HCT116 (cell line): ENCODE measurements around the gene EIPR1. TPM values are rescaled to one million over a fixed set of nuclear protein-coding genes. Genes with fewer than 3 reads are reported as not detected.

ENCODE experiments used
- ATAC-seq: fragments of 200-7000 bp; cut with Tn5 transposase; 2 replicates; pipeline ENCODE4 v1.9.1; 2020; ENCODE audit warnings: mild to moderate bottlenecking, moderate library complexity
- BruUV-seq: library from RNA; stranded (reverse); fragments of 400-500 nt; replicated peaks from 2 replicates; lab custom pipeline; 2021; lab: Mats Ljungman, UMichigan
- CTCF ChIA-PET: fragments of 300-600 bp; sonication (Branson Sonifier 250); formaldehyde crosslinking; loops from one replicate; lab custom pipeline; 2021; ENCODE audit warnings: antibody characterized with exemption; lab: Charles Lee
- POLR2A ChIA-PET: fragments of 300-600, 350-600 bp; sonication (Branson Sonifier 250); formaldehyde crosslinking; loops from one replicate; lab custom pipeline; 2021; ENCODE audit warnings: antibody characterized with exemption; lab: Charles Lee
- RAD21 ChIA-PET, 2 experiments: fragments of 300-600 bp; sonication (Branson Sonifier 250); formaldehyde crosslinking; loops; one replicate each; lab custom pipeline; 2023; ENCODE audit warnings: low total read pairs in 2 of 2; ENCODE audit not compliant: uncharacterized antibody in 2 of 2, unreplicated experiment in 2 of 2, low non-redundant PET in 1 of 2; lab: Charles Lee
- DNase-seq: peaks from one replicate; pipeline ENCODE4 v3.0.0-alpha.2; 2010; ENCODE audit warnings: low read depth, low spot score
- H2AFZ ChIP-seq: fragments of 200-600 bp; shearing (Covaris generic), sonication (generic); 2 replicates; pipeline ENCODE4 v1.6.1; 2017; ENCODE audit warnings: low read depth, mixed run types, mixed read lengths, antibody characterized with exemption, low read length; ENCODE audit not compliant: poor library complexity, severe bottlenecking
- H3K27ac ChIP-seq: 2 replicates; pipeline ENCODE4 v1.5.1; 2012; ENCODE audit warnings: low read depth, low read length
- H3K27me3 ChIP-seq: fragments of 200-600 bp; sonication (generic); 2 replicates; pipeline ENCODE4 v1.6.1; 2016; ENCODE audit warnings: mixed run types, low read length, mixed read lengths; ENCODE audit not compliant: insufficient read depth
- H3K36me3 ChIP-seq, 2 experiments: fragments of 200-500 bp in 1 of 2; fragments of 200-600 bp in 1 of 2; sonication (Bioruptor generic) in 1 of 2; sonication (generic) in 1 of 2; 2 replicates each; pipeline versions ENCODE4 v1.5.1 to v1.6.1; 2014 to 2016; ENCODE audit warnings: low read length in 2 of 2, inconsistent platforms in 1 of 2, mixed read lengths in 1 of 2, mixed run types in 1 of 2; ENCODE audit not compliant: insufficient read depth in 2 of 2, control insufficient read depth in 1 of 2
- H3K4me1 ChIP-seq, 2 experiments: fragments of 200-600 bp in 1 of 2; sonication (generic) in 1 of 2; 2 replicates each; pipeline versions ENCODE4 v1.5.1 to v1.6.1; 2012 to 2017; ENCODE audit warnings: low read length in 2 of 2, inconsistent platforms in 1 of 2, mild to moderate bottlenecking in 1 of 2, mixed read lengths in 1 of 2, mixed run types in 1 of 2, moderate library complexity in 1 of 2; ENCODE audit not compliant: insufficient read depth in 2 of 2, control insufficient read depth in 1 of 2
- H3K4me2 ChIP-seq: fragments of 200-600 bp; sonication (generic); 2 replicates; pipeline ENCODE4 v1.6.1; 2017; ENCODE audit warnings: mixed run types, low read length, mixed read lengths
- H3K4me3 ChIP-seq, 2 experiments: fragments of 200-600 bp in 1 of 2; sonication (generic) in 1 of 2; replicated peaks in 1 of 2; 2 replicates each; pipeline ENCODE4 v1.5.1; 2011 to 2016; ENCODE audit warnings: low read length in 2 of 2, control low read depth in 1 of 2, low read depth in 1 of 2, mild to moderate bottlenecking in 1 of 2, mixed read lengths in 1 of 2, mixed run types in 1 of 2
- H3K79me2 ChIP-seq: fragments of 200-600 bp; sonication (generic); 2 replicates; pipeline ENCODE4 v1.6.1; 2017; ENCODE audit warnings: mild to moderate bottlenecking, mixed run types, low read length, moderate library complexity, mixed read lengths; ENCODE audit not compliant: insufficient read depth
- H3K9ac ChIP-seq: fragments of 200-600 bp; sonication (generic); 2 replicates; pipeline ENCODE4 v1.6.1; 2016; ENCODE audit warnings: low read length, mixed read lengths
- H3K9me2 ChIP-seq: fragments of 200-600 bp; sonication (generic), shearing (Covaris generic); 2 replicates; pipeline ENCODE4 v1.6.1; 2017; ENCODE audit warnings: mixed run types, mild to moderate bottlenecking, moderate library complexity; ENCODE audit not compliant: insufficient read depth
- H3K9me3 ChIP-seq, 2 experiments: fragments of 200-500 bp in 1 of 2; fragments of 200-600 bp in 1 of 2; sonication (Bioruptor generic) in 1 of 2; sonication (generic) in 1 of 2; 2 replicates each; pipeline ENCODE4 v1.6.1; 2014 to 2017; ENCODE audit warnings: low read length in 2 of 2, mixed read lengths in 2 of 2, inconsistent platforms in 1 of 2, low read depth in 1 of 2, mild to moderate bottlenecking in 1 of 2, mixed run types in 1 of 2, moderate library complexity in 1 of 2; ENCODE audit not compliant: control insufficient read depth in 1 of 2, insufficient read depth in 1 of 2
- H4K20me1 ChIP-seq: fragments of 200-600 bp; sonication (generic), shearing (Covaris generic); 2 replicates; pipeline ENCODE4 v1.6.1; 2017; ENCODE audit warnings: mixed run types, mild to moderate bottlenecking, moderate library complexity; ENCODE audit not compliant: insufficient read depth
- CBX3 ChIP-seq: IDR thresholded peaks from 2 replicates; pipeline ENCODE4 v1.6.1; 2012; ENCODE audit warnings: low read depth
- CEBPB ChIP-seq: IDR thresholded peaks from 2 replicates; pipeline ENCODE4 v1.6.1; 2012; ENCODE audit warnings: low read depth
- EGR1 ChIP-seq: IDR thresholded peaks from 2 replicates; pipeline ENCODE4 v1.6.1; 2012; ENCODE audit warnings: low read depth
- ELF1 ChIP-seq: IDR thresholded peaks from 2 replicates; pipeline ENCODE4 v1.6.1; 2012; ENCODE audit warnings: low read depth, borderline replicate concordance
- EZH2 ChIP-seq: fragments of 200-600 bp; sonication (generic); IDR thresholded peaks from 2 replicates; pipeline ENCODE4 v1.6.1; 2017; ENCODE audit warnings: antibody characterized with exemption, mixed run types
- EZH2phosphoT487 ChIP-seq: fragments of 200-600 bp; IDR thresholded peaks from 2 replicates; pipeline ENCODE4 v1.6.1; 2018; ENCODE audit warnings: antibody characterized with exemption, borderline replicate concordance
- FOSL1 ChIP-seq: IDR thresholded peaks from 2 replicates; pipeline ENCODE4 v1.6.1; 2012; ENCODE audit warnings: low read depth
- JUND ChIP-seq: IDR thresholded peaks from 2 replicates; pipeline ENCODE4 v1.6.1; 2012
- POLR2A ChIP-seq: IDR thresholded peaks from 2 replicates; pipeline ENCODE4 v1.7.0; 2011; ENCODE audit warnings: borderline replicate concordance; ENCODE audit not compliant: insufficient read depth, insufficient read length; ENCODE audit errors: extremely low read depth
- POLR2AphosphoS5 ChIP-seq: IDR thresholded peaks from 2 replicates; pipeline ENCODE4 v1.6.1; 2011; ENCODE audit warnings: mild to moderate bottlenecking, low read depth, low read length, moderate library complexity
- RAD21 ChIP-seq: IDR thresholded peaks from 2 replicates; pipeline ENCODE4 v1.6.1; 2012; ENCODE audit warnings: low read depth, mild to moderate bottlenecking
- SIN3A ChIP-seq: IDR thresholded peaks from 2 replicates; pipeline ENCODE4 v1.6.1; 2012; ENCODE audit warnings: low read depth
- SRF ChIP-seq: IDR thresholded peaks from 2 replicates; pipeline ENCODE4 v1.6.1; 2012; ENCODE audit warnings: low read depth
- ZFX ChIP-seq: fragments of 450-650 bp; IDR thresholded peaks from 2 replicates; pipeline ENCODE4 v1.6.1; 2017
- ZNF274 ChIP-seq: fragments of 200-500 bp; sonication (Bioruptor generic); IDR thresholded peaks from 2 replicates; pipeline ENCODE4 v1.6.1; 2014; ENCODE audit warnings: mild to moderate bottlenecking, low read depth, low read length, inconsistent platforms
- intact Hi-C: fragments of 100-400 bp; cut with micrococcal nuclease; formaldehyde crosslinking; loops from 2 replicates; pipeline ENCODE4 v1.10.0; 2022
- total RNA-seq: library from RNA; stranded (reverse); gene quantifications from one replicate; pipeline ENCODE4 v1.2.1, GENCODE V29; 2021; ENCODE audit not compliant: unreplicated experiment
- TF ChIP-seq, protein P1 (sequence below): IDR thresholded peaks from 2 replicates; pipeline ENCODE4 v1.6.1; 2012
- TF ChIP-seq, protein P2 (sequence below): IDR thresholded peaks from 2 replicates; pipeline ENCODE4 v1.6.1; 2012
- TF ChIP-seq, protein P3 (sequence below): IDR thresholded peaks from 2 replicates; pipeline ENCODE4 v1.6.1; 2011; ENCODE audit warnings: mild to moderate bottlenecking, low read length, moderate library complexity; ENCODE audit not compliant: insufficient replicate concordance; ENCODE audit errors: extremely low read depth
- TF ChIP-seq, protein P4 (sequence below): IDR thresholded peaks from 2 replicates; pipeline ENCODE4 v1.6.1; 2012; ENCODE audit warnings: low read depth
- TF ChIP-seq, protein P5 (sequence below), 3 experiments: fragments of 200-600 bp in 1 of 3; sonication (generic) in 1 of 3; IDR thresholded peaks in 2 of 3; conservative IDR thresholded peaks in 1 of 3; 2 replicates each; pipeline ENCODE4 v1.5.1; 2012 to 2017; ENCODE audit warnings: low read depth in 2 of 3, low read length in 2 of 3, antibody characterized with exemption in 1 of 3, borderline replicate concordance in 1 of 3, control low read depth in 1 of 3, mild to moderate bottlenecking in 1 of 3, mixed read lengths in 1 of 3, mixed run types in 1 of 3, moderate library complexity in 1 of 3; ENCODE audit not compliant: insufficient read depth in 1 of 3

The EIPR1 gene
- total RNA-seq, 1 experiment from 2014 or later: 36.9 TPM

DNA sequence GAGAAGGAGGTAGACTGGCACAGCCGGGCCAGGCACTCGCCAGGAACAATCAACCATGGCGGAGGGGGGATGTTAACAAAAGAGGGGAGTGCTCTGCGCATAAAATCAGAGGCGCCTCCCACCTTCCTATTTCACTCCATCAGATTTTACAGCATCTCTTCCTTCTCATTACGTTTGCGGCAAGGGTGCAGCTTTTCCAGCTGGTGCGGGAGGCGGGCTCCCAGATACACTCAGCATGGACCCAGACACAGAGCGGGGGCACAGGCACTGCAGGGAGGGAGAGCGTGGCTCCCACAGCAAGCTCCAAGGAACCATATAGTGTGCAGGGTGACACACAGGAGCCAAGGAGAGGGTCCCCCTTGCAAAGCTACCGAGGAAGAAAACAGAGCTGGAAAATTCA lies 176.3 kb downstream of the EIPR1 start:
- intact Hi-C loops: no loop called here
- no peak overlapping the region for H3K9ac ChIP-seq
- ChIA-PET RAD21 (no interaction called here), CTCF (no interaction called here), POLR2A (no interaction called here)
- H3K4me1 ChIP-seq: no peaks in the 10 kb centered on the region
- no peak overlapping the region for H3K27ac ChIP-seq
- no TSS peak for BruUV-seq
- no peak overlapping the region for H2AFZ ChIP-seq
- H3K36me3 ChIP-seq: no peaks in the 10 kb centered on the region
- H3K9me2 ChIP-seq: no peaks in the 10 kb centered on the region
- ATAC-seq (no peak), DNase-seq (no peak)
- no peak overlapping the region for H3K4me2 ChIP-seq
- TF ChIP-seq POLR2AphosphoS5: no peak
- TF ChIP-seq ZFX: no peak
- TF ChIP-seq, protein P1, sequence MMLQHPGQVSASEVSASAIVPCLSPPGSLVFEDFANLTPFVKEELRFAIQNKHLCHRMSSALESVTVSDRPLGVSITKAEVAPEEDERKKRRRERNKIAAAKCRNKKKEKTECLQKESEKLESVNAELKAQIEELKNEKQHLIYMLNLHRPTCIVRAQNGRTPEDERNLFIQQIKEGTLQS: no peak
- no peak for TF ChIP-seq ELF1
- TF ChIP-seq, protein P2, sequence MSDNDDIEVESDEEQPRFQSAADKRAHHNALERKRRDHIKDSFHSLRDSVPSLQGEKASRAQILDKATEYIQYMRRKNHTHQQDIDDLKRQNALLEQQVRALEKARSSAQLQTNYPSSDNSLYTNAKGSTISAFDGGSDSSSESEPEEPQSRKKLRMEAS: no peak
- no peak for TF ChIP-seq SRF
- no peak for TF ChIP-seq EZH2
- no peak for TF ChIP-seq EGR1
- no peak for TF ChIP-seq FOSL1
- no peak for TF ChIP-seq POLR2A
- no peak for TF ChIP-seq CBX3
- TF ChIP-seq, protein P3, sequence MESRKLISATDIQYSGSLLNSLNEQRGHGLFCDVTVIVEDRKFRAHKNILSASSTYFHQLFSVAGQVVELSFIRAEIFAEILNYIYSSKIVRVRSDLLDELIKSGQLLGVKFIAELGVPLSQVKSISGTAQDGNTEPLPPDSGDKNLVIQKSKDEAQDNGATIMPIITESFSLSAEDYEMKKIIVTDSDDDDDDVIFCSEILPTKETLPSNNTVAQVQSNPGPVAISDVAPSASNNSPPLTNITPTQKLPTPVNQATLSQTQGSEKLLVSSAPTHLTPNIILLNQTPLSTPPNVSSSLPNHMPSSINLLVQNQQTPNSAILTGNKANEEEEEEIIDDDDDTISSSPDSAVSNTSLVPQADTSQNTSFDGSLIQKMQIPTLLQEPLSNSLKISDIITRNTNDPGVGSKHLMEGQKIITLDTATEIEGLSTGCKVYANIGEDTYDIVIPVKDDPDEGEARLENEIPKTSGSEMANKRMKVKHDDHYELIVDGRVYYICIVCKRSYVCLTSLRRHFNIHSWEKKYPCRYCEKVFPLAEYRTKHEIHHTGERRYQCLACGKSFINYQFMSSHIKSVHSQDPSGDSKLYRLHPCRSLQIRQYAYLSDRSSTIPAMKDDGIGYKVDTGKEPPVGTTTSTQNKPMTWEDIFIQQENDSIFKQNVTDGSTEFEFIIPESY: no peak
- no peak for TF ChIP-seq SIN3A
- no peak for TF ChIP-seq JUND
- TF ChIP-seq ZNF274: no peak
- TF ChIP-seq, protein P4, sequence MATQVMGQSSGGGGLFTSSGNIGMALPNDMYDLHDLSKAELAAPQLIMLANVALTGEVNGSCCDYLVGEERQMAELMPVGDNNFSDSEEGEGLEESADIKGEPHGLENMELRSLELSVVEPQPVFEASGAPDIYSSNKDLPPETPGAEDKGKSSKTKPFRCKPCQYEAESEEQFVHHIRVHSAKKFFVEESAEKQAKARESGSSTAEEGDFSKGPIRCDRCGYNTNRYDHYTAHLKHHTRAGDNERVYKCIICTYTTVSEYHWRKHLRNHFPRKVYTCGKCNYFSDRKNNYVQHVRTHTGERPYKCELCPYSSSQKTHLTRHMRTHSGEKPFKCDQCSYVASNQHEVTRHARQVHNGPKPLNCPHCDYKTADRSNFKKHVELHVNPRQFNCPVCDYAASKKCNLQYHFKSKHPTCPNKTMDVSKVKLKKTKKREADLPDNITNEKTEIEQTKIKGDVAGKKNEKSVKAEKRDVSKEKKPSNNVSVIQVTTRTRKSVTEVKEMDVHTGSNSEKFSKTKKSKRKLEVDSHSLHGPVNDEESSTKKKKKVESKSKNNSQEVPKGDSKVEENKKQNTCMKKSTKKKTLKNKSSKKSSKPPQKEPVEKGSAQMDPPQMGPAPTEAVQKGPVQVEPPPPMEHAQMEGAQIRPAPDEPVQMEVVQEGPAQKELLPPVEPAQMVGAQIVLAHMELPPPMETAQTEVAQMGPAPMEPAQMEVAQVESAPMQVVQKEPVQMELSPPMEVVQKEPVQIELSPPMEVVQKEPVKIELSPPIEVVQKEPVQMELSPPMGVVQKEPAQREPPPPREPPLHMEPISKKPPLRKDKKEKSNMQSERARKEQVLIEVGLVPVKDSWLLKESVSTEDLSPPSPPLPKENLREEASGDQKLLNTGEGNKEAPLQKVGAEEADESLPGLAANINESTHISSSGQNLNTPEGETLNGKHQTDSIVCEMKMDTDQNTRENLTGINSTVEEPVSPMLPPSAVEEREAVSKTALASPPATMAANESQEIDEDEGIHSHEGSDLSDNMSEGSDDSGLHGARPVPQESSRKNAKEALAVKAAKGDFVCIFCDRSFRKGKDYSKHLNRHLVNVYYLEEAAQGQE: no peak
- no peak for TF ChIP-seq RAD21
- TF ChIP-seq EZH2phosphoT487: no peak
- TF ChIP-seq CEBPB: no peak
- TF ChIP-seq, protein P5, sequence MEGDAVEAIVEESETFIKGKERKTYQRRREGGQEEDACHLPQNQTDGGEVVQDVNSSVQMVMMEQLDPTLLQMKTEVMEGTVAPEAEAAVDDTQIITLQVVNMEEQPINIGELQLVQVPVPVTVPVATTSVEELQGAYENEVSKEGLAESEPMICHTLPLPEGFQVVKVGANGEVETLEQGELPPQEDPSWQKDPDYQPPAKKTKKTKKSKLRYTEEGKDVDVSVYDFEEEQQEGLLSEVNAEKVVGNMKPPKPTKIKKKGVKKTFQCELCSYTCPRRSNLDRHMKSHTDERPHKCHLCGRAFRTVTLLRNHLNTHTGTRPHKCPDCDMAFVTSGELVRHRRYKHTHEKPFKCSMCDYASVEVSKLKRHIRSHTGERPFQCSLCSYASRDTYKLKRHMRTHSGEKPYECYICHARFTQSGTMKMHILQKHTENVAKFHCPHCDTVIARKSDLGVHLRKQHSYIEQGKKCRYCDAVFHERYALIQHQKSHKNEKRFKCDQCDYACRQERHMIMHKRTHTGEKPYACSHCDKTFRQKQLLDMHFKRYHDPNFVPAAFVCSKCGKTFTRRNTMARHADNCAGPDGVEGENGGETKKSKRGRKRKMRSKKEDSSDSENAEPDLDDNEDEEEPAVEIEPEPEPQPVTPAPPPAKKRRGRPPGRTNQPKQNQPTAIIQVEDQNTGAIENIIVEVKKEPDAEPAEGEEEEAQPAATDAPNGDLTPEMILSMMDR (IDR thresholded peaks at IDR 0.05 in 2 of 3, conservative IDR thresholded peaks at IDR 0.05 in 1 of 3; ENCODE audit: borderline replicate concordance in 1 of 3, insufficient read depth in 1 of 3, low read depth in 2 of 3, low read length in 2 of 3): no peak
- no peak overlapping the region for H3K4me3 ChIP-seq
- no peaks in the 10 kb centered on the region for H3K9me3 ChIP-seq
- H3K27me3 ChIP-seq: no peaks in the 10 kb centered on the region
- 0 out of 2 replicates have a peak, but pooled peaks cover 4% of the 10 kb centered on the region for H3K79me2 ChIP-seq
- no peaks in the 10 kb centered on the region for H4K20me1 ChIP-seq
